Measurements from ENCODE around the gene EXOC2. TPM values are rescaled to one million over a fixed set of nuclear protein-coding genes. Genes with fewer than 3 reads are reported as not detected.

The EXOC2 gene
- polyA plus RNA-seq, 1 experiment: 16.0 TPM

DNA sequence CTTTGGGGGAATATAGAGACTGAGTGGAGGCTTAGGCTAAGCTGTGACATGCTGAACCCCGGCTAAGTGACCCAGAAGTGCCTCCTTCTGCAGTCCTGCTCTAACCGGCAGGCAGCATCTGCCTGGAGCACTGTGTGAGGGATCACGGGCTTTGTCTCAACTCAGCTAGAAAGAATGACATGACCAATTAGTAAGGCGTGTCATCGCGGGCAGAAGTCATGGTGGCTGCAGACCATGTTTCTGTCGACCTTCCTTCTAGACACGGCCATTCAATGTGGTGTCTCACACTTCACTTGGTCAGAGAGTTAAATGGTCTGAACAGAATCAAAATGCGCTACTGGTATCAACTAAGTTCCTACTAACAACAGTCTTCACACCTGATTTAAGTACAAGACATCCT is 71.0 kb downstream of the EXOC2 start:
- TF ChIP-seq CTCF (IDR thresholded peaks at IDR 0.05; ENCODE audit: insufficient read depth, low read depth, low read length): no peak
- ChIA-PET CTCF (interaction anchor here (0.5 to 1.9 kb wide), 5 partner anchors 19 to 815 kb away, joined by 3 to 10 read pairs (median 3); no protein-coding TSS in a partner anchor), POLR2A (no interaction called here)
- Histone ChIP-seq H3K27me3 (ENCODE audit: control insufficient read depth, insufficient read depth, low read length) (no peaks in the 10 kb centered on the region), H3K36me3 (ENCODE audit: control insufficient read depth, insufficient read depth, low read length) (no peaks in the 10 kb centered on the region; the same call in 1 of the 2 replicates), H3K4me3 (ENCODE audit: low read depth, low read length) (no peak overlapping the region)
- no peak for DNase-seq (ENCODE audit: low read depth)

- no peak overlapping the region for H3K4me3 ChIP-seq (ENCODE audit: low read depth, low read length)
- CTCF ChIA-PET: interaction anchor here (1.9 kb wide), 1 partner anchor 28 kb away, joined by 7 read pairs; no protein-coding TSS in a partner anchor
- DNase-seq (ENCODE audit: low read depth): no peak
- H3K36me3 ChIP-seq (ENCODE audit: control insufficient read depth, insufficient read depth, low read length): no peaks in the 10 kb centered on the region; the same call in 1 of the 2 replicates
- no peaks in the 10 kb centered on the region for H3K27me3 ChIP-seq (ENCODE audit: control insufficient read depth, insufficient read depth, low read length)
- TF ChIP-seq CTCF (IDR thresholded peaks at IDR 0.05; ENCODE audit: insufficient read depth, low read depth, low read length): no peak
- POLR2A ChIA-PET: no interaction called here
These were observed 72.0 kb downstream of the EXOC2 start for GRCh38 chr6:620950-621349.

DNA sequence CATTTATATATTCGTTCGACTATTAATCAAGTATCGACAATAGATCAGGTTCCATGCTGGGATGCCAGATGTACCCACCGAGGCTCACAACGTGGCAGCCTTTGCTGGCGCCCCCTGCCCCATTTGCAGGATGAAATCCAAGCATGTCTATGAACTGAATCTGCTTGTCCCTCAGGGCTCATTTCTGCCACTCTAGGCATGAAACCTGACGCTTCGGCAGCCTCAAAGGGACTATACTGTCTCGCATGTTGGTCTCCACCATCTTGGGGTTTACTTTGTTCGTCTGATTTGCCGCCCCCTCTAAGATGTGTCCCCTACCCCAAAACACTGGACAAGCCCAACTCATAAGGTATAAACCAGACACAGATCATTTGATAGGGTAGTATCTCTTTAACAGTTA is 72.8 kb downstream of the EXOC2 start:
- Histone ChIP-seq H3K27me3 (ENCODE audit: control insufficient read depth, insufficient read depth, low read length) (no peaks in the 10 kb centered on the region), H3K36me3 (ENCODE audit: control insufficient read depth, insufficient read depth, low read length) (no peaks in the 10 kb centered on the region; the same call in 1 of the 2 replicates), H3K4me3 (ENCODE audit: low read depth, low read length) (no peak overlapping the region)
- TF ChIP-seq CTCF (IDR thresholded peaks at IDR 0.05; ENCODE audit: insufficient read depth, low read depth, low read length): no peak
- ChIA-PET CTCF (no interaction called here), POLR2A (no interaction called here)
- DNase-seq (ENCODE audit: low read depth): no peak

DNA sequence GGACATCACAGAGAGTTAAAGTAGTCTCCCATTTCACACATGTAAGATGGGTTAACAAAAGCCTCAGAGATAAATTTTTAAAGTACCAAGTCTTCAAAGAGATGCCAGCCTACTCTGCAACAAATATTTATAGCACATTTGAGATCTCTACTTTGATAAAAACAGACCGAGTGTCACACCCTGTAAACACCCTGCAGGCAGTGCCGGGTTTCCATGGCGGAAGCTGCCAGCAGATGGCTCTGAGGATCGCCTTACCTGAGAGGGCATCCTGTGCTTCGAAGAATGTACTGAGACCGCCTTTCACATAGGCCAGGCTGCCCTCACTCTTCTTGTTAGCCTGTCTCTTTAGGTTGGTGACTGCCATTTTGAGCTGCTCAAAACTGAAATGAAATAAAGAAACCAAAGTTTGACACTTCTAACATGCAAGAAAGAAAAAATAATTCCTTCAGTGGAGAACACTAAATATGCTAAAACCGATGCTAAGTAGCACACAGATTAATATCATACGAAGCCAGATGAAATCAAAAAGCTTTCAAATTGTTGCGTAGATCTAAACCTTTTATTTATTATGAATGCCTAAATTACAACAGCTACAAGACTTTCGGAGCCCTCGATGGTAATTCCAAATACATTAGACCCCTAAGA is 75.4 kb downstream of the EXOC2 start:
- Histone ChIP-seq H3K4me3 (ENCODE audit: low read depth, low read length) (no peak overlapping the region), H3K36me3 (ENCODE audit: control insufficient read depth, insufficient read depth, low read length) (peaks cover 2% of the 10 kb centered on the region; the same call in 1 of the 2 replicates), H3K27me3 (ENCODE audit: control insufficient read depth, insufficient read depth, low read length) (no peaks in the 10 kb centered on the region)
- ChIA-PET POLR2A (no interaction called here), CTCF (interaction anchor here (0.8 to 2.7 kb wide), 3 partner anchors 24 to 329 kb away, joined by 3 to 10 read pairs (median 5); no protein-coding TSS in a partner anchor)
- DNase-seq (ENCODE audit: low read depth): no peak
- TF ChIP-seq CTCF (IDR thresholded peaks at IDR 0.05; ENCODE audit: insufficient read depth, low read depth, low read length): no peak

DNA sequence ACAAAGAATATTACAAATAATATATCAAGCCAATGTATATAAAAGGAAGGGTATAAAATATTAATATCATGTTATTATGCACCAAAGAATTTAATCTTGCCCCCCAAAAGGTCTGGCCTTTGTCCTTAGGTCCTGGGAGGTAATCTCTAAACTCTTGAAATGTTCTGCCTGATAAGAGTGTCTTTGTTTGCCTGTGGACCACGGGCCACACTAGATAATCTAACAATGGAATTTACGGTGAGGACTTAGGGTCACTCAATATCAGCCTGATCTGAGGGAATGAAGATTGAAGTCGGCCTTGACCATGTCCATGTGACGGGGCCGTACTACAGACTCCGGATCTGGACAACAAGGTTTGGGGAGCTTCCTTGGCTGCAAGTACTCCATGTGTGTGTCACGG is 79.0 kb downstream of the EXOC2 start:
- no peak for TF ChIP-seq CTCF (IDR thresholded peaks at IDR 0.05; ENCODE audit: insufficient read depth, low read depth, low read length)
- Histone ChIP-seq H3K36me3 (ENCODE audit: control insufficient read depth, insufficient read depth, low read length) (peaks cover 2% of the 10 kb centered on the region; the same call in 1 of the 2 replicates), H3K27me3 (ENCODE audit: control insufficient read depth, insufficient read depth, low read length) (no peaks in the 10 kb centered on the region), H3K4me3 (ENCODE audit: low read depth, low read length) (no peak overlapping the region)
- DNase-seq (ENCODE audit: low read depth): no peak
- POLR2A ChIA-PET: interaction anchor here (0.7 kb wide), 1 partner anchor 44 kb away, joined by 3 read pairs; no protein-coding TSS in a partner anchor
- CTCF ChIA-PET: interaction anchor here (1.0 to 1.1 kb wide), 3 partner anchors 18 to 823 kb away, joined by 3 to 6 read pairs (median 3); no protein-coding TSS in a partner anchor
